SHP77 (cell line): ENCODE data around the gene POLR3F.
"Not testable (repeated sequence)": the region's sequence is repeated elsewhere in the genome, so short reads cannot be mapped to it uniquely, and the experiment has no call there.

Experiments
- DNase-seq, 2 experiments: peaks; one replicate each; lab custom pipeline; 2025; lab: John Stamatoyannopoulos, UW

POLR3F gene

DNA sequence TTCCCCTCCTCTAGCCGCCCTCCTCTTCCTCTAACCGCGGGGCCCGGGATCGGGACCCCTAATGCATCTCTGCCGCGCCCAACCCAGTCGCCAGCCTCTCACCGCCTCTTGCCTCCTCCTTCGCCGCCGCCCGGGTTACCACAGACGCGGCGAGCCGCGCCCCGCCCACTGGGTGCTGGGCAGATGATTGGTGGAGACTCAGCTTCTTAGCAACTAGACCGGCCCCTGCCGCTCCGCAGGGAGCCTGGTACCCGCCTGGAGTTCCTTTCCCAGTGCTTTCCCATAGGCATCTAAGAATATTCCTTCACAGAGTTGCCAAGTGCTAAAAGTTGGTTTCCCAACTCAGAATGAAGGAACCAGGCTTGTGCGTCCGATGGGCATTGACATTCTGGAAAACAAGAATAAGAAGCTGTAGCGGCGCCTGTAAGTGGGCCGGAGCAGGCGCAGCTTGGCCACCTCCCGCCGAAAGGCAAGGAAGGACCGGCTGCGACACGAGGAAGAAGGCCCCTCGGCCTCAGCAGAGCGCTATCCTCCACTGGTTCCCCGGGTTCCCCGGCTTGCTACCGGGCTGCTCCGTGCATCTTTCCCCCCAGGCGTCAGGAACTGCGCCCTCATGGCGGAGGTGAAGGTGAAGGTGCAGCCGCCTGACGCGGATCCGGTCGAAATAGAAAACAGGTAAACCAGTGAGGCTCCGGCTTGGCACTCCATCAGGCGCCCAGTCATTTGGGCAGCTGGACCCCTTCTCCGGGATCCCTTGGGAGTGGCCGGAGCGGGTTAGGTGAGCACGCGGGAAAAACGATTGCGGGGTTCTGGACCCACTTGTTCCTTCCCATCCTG lies at the start of gene POLR3F, which contains the start of gene DZANK1:
Gene POLR3F (plus strand): TSS at position 497 of the 837 bp plus-strand sequence. CDS start 117 bp downstream, at position 614.
Gene DZANK1 (minus strand): TSS at position 137 of the 837 bp plus-strand sequence. CDS start 1,672 bp downstream, outside the sequence.
- peak; percentile 98 for DNase-seq

- DNase-seq: no peak
These were observed 45.6 kb upstream of the POLR3F start for GRCh38 chr20:18421608-18422007.

GRCh38 chr20:18427214-18427613 lies 40.0 kb upstream of the POLR3F start:
- DNase-seq: no peak

DNA sequence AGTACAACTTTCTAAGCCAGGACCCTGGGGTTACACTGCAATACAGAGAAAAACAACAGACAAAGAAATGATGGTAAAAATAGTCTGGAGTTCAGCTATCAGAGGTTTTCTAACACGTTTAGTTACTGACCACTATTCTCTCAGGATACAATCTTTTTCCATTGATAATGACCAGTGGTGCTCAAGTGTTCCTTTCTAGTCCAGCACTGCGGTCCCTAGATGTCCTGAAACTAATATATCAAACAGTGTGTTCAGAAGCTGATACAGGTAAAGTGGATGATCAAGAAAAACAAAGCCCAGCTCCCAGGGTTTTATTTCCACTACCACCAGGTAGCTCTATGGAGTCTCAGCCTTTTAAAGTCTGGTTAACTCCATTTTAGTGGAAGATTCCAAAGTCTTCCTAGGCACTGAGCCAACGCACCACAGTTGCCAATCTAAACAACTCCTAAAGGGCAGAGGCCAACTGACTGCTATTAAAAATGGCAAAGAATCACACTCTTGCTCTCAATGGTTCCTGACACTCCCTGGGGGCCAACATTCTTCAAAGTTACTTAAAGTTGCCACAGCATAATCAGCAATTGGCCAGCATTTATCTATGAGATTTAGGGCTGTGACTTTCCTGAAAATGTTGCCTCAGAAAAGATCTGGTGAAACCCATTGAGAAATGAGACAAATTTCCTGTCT lies 38.6 kb upstream of the POLR3F start:
- DNase-seq: no peak

DNA sequence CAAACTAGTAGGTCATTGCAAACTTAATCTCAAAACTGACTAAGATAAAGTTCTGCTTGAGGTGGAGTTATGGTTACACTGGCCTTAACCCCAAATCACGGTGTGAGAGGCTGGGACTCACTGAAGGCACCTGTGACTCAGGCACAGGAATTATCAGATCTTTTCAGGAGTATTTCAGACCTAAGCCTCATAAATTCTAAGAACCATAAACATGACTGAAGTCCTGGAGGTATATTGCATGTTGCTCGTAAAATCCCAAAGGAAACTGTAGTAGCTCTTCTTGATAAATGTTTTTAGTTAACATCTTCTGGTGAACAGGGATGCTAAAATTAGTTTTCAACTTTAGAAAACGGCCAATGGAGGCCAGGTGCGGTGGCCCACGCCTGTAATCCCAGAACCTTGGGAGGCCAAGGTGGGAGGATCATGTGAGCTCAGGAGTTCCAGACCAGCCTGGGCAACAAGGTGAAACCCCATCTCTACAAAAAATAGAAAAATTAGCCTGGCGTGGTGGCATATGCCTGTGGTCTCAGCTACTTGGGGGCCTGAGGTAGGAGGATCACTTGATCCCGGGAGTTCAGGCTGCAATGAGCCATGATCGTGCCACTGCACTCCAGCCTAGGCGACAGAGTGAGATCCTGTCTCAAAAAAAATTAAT lies 36.9 kb upstream of the POLR3F start:
- DNase-seq: no peak

DNA sequence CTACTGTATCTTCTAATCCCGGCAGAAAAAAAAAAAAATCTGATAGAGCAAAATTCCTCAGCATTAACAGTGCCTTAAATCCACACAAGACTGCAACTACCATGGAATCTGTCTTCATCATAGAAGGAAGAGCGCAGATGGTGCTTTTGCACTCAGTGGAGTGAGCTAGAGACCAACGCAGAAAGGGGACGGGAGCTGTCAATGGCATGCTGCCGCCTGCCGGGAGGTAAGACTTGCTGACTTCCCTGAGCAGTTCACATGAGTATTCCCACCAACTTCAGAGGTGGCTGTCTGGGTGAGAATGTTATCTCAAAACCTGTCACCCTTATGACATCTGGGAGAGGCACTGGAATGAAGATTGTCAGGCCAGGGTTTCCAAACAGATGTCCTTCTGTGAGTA lies 36.0 kb upstream of the POLR3F start:
- no peak for DNase-seq

DNA sequence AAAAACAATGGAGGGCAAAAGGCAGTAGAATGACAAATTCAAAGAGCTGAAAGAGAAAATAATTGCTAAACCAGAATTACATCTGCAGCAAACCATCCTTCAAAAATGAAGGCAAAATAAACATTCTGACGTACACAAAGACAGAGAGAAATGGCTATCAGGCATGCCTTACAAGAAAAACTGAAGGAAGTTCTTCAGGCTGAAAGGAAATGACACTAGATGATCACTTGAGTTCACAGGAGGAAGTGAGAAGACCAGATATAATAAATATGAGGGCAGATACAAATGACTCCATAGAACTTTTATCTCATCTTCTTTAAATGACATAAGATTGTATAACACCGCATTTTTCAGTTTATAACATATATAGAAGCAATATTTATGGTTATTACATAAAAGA lies 30.3 kb upstream of the POLR3F start:
- DNase-seq: no peak

- DNase-seq: no peak
These were observed 26.8 kb upstream of the POLR3F start for GRCh38 chr20:18440403-18440802.

DNA sequence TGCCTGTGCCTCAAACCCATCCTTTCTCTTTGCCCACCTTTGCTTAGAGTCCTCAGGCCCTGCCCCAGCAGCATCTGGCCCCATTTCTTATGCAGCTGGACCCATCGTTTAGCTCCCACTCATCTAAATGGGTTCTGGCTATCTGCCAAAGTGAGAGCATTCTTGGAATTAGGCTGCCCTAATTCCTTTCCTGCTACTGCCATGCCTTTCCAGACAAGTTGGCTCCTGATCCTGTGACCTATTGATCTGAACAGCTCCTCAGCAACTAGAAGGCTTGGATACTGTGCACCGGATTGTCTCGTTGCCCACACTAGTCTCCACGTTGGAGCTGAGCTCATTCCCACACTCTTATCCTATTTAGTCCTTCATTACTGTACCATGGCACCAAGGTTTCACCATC lies 23.3 kb upstream of the POLR3F start:
- peak; percentile 7 to 9 for DNase-seq

- no peak for DNase-seq
These were observed 10.6 kb upstream of the POLR3F start for GRCh38 chr20:18456600-18456999.

GRCh38 chr20:18465536-18466200 lies 1.5 kb upstream of the POLR3F start:
- DNase-seq: no peak

GRCh38 chr20:18466574-18466893 lies 656 bp upstream of the POLR3F start:
- no peak for DNase-seq

DNA sequence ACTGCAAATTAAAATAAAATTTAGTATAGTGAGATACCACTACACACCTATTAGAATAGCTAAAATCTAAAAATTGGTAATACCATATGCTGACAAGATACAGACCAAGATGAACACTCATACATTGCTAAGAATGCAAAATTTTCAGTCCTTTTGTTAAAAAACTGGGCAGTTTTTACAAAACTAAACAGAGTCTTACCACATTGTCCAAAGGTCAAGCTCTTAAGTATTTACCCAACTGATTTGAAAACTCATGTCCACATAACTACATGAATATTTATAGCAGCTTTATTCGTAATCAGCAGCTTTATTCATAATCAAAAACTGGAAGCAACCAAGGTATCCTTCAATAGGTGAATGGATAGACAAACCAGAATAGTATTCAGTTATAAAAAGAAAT lies 10.0 kb downstream of the POLR3F start:
- no peak for DNase-seq

- no peak for DNase-seq
These were observed 10.6 kb downstream of the POLR3F start for GRCh38 chr20:18477821-18478220.

- DNase-seq: no peak
These were observed 14.4 kb downstream of the POLR3F start for GRCh38 chr20:18481596-18481995.

DNA sequence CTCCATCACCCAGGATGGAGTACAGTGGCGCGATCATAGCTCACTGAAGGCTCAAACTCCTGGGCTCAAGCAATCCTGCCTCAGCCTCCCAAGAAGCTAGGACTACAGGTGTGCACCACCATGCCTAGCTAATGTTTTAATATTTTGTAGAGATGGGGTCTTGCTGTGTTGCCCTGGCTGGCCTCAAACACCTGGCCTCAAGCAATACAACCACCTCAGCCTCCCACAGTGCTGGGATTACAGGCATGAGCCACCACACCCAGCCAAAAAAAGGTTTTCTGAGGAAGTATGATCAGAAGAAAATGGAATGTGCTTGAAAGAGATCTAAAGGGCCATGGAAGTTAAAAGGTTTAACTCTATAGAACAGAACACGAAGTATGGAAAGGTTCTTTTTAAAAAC lies 21.1 kb downstream of the POLR3F start:
- DNase-seq: no peak

- DNase-seq: peak in 1 of 2 experiments; percentile 21
These were observed 28.9 kb downstream of the POLR3F start for GRCh38 chr20:18496042-18496441.

GRCh38 chr20:18496740-18497592 lies 29.8 kb downstream of the POLR3F start, which contains the start of gene RBBP9:
Gene RBBP9 (minus strand): TSS chr20:18497225. CDS start chr20:18497167, 58 bp downstream.
- DNase-seq: peak; percentile 89 to 94

DNA sequence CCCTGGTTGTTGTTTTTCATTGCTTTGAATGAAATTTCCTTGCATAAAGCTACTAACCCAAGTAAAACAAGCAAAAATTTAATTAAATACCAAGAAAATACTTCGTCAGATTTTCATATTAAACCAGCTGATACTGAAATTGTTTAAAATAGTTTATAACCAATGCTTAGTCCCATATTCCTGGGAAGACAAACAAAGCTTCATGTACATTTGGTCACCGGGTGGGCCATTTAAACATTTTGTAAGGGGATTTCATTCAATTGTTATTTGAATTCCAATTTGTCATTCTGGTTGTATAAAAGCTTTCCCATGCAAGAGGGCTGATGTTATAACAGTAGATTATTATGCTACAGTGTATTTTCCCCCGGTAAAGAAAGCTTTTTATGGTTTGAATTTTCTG lies 30.4 kb downstream of the POLR3F start:
- DNase-seq: no peak

DNA sequence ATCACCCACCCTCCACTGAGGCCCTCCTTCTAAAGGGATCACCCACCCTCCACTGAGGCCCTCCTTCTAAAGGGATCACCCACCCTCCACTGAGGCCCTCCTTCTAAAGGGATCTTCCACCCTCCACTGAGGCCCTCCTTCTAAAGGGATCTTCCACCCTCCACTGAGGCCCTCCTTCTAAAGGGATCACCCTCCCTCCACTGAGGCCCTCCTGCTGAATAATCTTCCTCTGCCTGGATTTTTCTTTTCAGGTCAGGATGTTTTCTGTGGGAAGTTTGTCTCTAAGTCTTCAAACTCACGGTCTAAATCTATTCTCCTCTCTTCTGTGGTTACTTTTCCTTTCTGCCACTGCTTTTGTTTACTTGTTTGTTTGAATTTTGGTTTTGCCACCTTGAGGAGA lies 34.5 kb downstream of the POLR3F start:
- DNase-seq: not testable (repeated sequence)

GRCh38 chr20:18504479-18505060 lies 37.4 kb downstream of the POLR3F start:
- DNase-seq: no peak
